ENCODE data around the gene IVD.

Gene IVD
- total RNA-seq, result 36.3 to 96.6 (median 58.0) reads per million in 9 experiments

DNA sequence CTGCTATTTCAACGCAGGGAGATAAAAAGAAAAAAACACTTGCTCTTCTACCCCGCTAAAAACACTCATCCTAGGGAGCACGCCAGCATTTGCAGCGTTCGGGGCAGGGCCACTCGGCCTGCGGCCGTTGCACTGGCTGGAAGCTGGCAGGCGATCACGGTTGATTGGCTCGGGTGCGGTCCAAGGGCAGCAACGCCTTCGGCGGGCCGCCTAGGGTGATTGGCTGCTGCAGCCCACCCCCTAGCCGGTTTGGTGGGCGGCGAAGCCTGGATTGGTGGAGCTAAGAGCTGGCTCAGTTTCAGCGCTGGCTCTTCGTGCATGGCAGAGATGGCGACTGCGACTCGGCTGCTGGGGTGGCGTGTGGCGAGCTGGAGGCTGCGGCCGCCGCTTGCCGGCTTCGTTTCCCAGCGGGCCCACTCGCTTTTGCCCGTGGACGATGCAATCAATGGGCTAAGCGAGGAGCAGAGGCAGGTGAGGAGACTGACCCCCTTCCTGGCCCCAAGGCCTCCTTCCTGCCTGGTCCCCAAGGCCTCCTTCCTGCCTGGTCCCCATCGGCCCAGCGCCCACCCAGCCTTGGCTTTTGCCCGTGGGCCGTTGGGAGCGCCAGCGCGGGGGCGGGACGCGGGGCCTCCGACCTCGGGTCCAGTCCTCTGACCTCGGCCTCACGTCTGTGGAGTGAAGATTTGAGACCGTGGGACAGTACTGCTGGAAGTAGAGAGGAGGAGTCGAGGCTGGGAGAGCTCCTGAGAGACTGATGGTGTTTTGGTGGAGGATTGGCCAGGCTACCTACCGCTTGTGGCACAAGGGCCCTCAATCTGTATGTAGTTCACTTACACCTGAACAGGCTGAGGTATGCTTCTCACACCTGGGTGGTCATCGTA lies at the start of gene IVD:
Gene IVD, plus strand, starts transcription at position 295 of the 881 bp plus-strand sequence. Its CDS starts 33 bp downstream, at position 328.
- H3K27me3 Mint-ChIP-seq, result no peaks in the 10 kb centered on the region
- DNase-seq, result peak; percentile 84 to 87 (median 85)
- ATAC-seq (replicated peaks), result peak; percentile 98
- H3K4me1 Mint-ChIP-seq (ENCODE audit: low read depth in 2 of 2), result peaks cover 30 to 39% of the 10 kb centered on the region in 2 donors
- H3K36me3 Mint-ChIP-seq (ENCODE audit: insufficient read depth), result peaks cover 27% of the 10 kb centered on the region
- no peaks in the 10 kb centered on the region for H3K9me3 Mint-ChIP-seq
- H3K27ac Mint-ChIP-seq, result peak within 1 kb of the TSS; percentile 82 to 87
- peak within 1 kb of the TSS; percentile 90 to 94 for H3K4me3 Mint-ChIP-seq

- ATAC-seq (replicated peaks) (no peak), DNase-seq (no peak)
- peaks cover 3% of the 10 kb centered on the region for H3K36me3 Mint-ChIP-seq (ENCODE audit: insufficient read depth)
- peaks cover 8 to 9% of the 10 kb centered on the region in 2 donors for H3K4me1 Mint-ChIP-seq (ENCODE audit: low read depth in 2 of 2)
- H3K27ac Mint-ChIP-seq, result no peak overlapping the region
- no peak overlapping the region for H3K4me3 Mint-ChIP-seq
- H3K27me3 Mint-ChIP-seq, result peaks cover 4 to 21% of the 10 kb centered on the region in 2 donors
- H3K9me3 Mint-ChIP-seq, result no peaks in the 10 kb centered on the region
Observed at GRCh38 chr15:40355976-40356585, 49.5 kb upstream of the IVD start.

- Mint-ChIP-seq H3K4me1 (ENCODE audit: low read depth in 2 of 2) (peaks cover 8 to 12% of the 10 kb centered on the region in 2 donors), H3K36me3 (ENCODE audit: insufficient read depth) (peaks cover 3% of the 10 kb centered on the region), H3K27ac (no peak overlapping the region), H3K4me3 (peak overlapping the region; percentile 81 to 88), H3K27me3 (peaks cover 4 to 21% of the 10 kb centered on the region in 2 donors), H3K9me3 (no peaks in the 10 kb centered on the region)
- no peak for DNase-seq
- ATAC-seq (replicated peaks), result no peak
Observed at GRCh38 chr15:40357246-40357645, 48.3 kb upstream of the IVD start.

- Mint-ChIP-seq H3K4me3 (peak within 1 kb of the TSS; percentile 81 to 88), H3K4me1 (ENCODE audit: low read depth in 2 of 2) (peaks cover 10 to 18% of the 10 kb centered on the region in 2 donors), H3K9me3 (no peaks in the 10 kb centered on the region), H3K27me3 (peaks cover 4 to 21% of the 10 kb centered on the region in 2 donors), H3K36me3 (ENCODE audit: insufficient read depth) (peaks cover 3% of the 10 kb centered on the region), H3K27ac (no peak within 1 kb of the TSS)
- DNase-seq, result peak; percentile 88 to 94 (median 92)
- peak; percentile 90 for ATAC-seq (replicated peaks)
Observed at GRCh38 chr15:40357723-40358470, 47.7 kb upstream of the IVD start, which contains the start of gene DISP2. DISP2 (plus strand) TSS chr15:40358219; CDS start chr15:40358322, 103 bp downstream.

DNA sequence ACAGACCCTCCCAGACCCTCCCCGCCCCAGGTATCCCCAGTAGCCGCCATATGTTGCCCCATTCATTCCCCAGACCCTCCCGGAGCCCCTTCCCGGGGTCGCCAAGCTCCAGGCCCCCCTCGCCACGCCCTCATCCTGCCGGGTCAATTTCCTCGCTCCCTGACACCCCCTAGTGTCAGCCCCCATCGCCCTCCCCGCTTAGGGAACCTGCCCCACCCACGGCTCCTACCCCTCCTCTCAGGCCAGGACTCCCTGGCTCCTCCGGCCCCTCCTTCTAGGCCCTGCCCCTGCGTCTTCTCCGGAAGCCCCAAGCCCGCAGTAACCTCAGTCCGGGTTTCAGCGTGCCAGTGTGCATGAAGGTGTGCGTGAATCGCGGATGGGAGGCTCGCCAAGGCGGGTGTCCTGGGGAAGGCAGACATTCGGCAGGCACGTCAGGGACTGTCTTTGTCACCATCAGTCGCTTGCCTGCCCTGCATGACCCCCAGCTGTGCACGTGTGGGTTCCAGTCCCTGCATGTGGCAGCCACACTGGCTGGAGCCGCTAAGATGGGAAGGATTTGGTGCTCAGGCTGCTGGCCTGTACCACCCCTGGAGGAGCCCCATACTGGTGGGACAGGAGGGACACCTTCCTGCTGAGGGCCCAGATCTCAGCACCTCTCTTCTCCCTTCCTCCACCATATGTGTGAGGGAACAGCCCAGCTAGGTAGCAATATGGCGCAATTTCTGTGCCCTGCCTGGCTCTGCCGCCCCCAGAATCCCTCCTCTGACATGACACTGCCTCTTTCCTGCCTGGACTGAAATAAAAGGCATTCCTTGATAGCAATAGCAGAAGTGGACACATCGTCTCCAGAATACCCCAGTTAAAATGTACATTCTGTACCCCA lies 46.9 kb upstream of the IVD start:
- Mint-ChIP-seq H3K27me3 (peaks cover under 1 to 21% of the 10 kb centered on the region in 2 donors), H3K27ac (no peak overlapping the region), H3K36me3 (ENCODE audit: insufficient read depth) (peaks cover 3% of the 10 kb centered on the region), H3K4me3 (peak overlapping the region; percentile 81 to 88), H3K9me3 (no peaks in the 10 kb centered on the region), H3K4me1 (ENCODE audit: low read depth in 2 of 2) (peaks cover 12 to 18% of the 10 kb centered on the region in 2 donors)
- peak; percentile 22 for ATAC-seq (replicated peaks)
- DNase-seq, result no peak

DNA sequence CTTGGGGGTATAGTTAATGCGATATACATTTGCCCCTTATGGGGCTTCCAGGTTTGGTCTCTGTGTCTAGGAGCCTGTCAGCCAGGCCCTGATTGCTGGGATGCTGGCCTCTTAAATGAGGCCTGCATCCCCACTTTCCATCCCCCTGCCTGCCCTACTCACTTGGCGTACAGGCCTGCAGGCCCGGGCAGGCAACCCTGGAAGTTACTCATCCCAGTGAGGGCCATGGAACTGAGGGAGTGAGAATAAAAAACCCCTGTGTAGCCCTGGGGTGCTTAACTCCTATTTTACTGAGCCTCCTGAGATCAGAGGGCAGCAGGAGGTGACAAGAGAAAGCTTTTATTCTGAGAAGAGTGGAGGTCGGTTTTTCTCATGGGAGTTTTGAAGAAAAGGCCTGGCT lies 45.6 kb upstream of the IVD start:
- DNase-seq (no peak), ATAC-seq (replicated peaks) (no peak)
- Mint-ChIP-seq H3K27ac (no peak overlapping the region), H3K4me1 (ENCODE audit: low read depth in 2 of 2) (peaks cover 13 to 18% of the 10 kb centered on the region in 2 donors), H3K36me3 (ENCODE audit: insufficient read depth) (peaks cover 3% of the 10 kb centered on the region), H3K4me3 (no peak overlapping the region), H3K27me3 (peaks cover 0 to 9% of the 10 kb centered on the region in 2 donors), H3K9me3 (no peaks in the 10 kb centered on the region)

GRCh38 chr15:40361640-40362039 lies 44.0 kb upstream of the IVD start:
- Mint-ChIP-seq H3K9me3 (no peaks in the 10 kb centered on the region), H3K4me3 (no peak overlapping the region), H3K27ac (no peak overlapping the region), H3K36me3 (ENCODE audit: insufficient read depth) (peaks cover 3% of the 10 kb centered on the region), H3K27me3 (no peaks in the 10 kb centered on the region), H3K4me1 (ENCODE audit: low read depth in 2 of 2) (peaks cover 25 to 29% of the 10 kb centered on the region in 2 donors)
- DNase-seq (no peak), ATAC-seq (replicated peaks) (no peak)

DNA sequence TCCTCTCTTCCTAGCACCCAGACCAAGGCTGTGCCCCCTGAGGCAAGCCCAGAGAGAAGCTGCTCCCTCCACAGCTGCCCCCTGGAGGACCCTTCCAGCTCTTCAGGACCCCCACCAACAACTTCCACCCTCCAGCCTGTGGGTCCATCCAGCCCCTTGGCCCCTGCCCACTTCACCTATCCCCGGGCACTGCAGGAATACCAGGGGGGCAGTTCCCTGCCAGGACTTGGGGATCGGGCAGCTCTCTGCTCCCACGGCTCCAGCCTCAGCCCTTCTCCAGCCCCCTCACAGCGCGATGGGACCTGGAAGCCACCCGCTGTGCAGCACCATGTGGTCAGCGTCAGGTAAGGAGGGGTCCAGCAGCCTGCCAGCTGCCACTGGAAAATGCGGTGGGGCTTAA lies 42.0 kb upstream of the IVD start:
- no peak overlapping the region for H3K4me3 Mint-ChIP-seq
- H3K27me3 Mint-ChIP-seq, result no peaks in the 10 kb centered on the region
- H3K36me3 Mint-ChIP-seq (ENCODE audit: insufficient read depth), result peaks cover 3% of the 10 kb centered on the region
- no peaks in the 10 kb centered on the region for H3K9me3 Mint-ChIP-seq
- H3K27ac Mint-ChIP-seq, result no peak overlapping the region
- no peak for DNase-seq
- H3K4me1 Mint-ChIP-seq (ENCODE audit: low read depth in 2 of 2), result peaks cover 33 to 37% of the 10 kb centered on the region in 2 donors
- ATAC-seq (replicated peaks), result no peak

GRCh38 chr15:40364251-40364650 lies 41.3 kb upstream of the IVD start:
- no peak for ATAC-seq (replicated peaks)
- no peaks in the 10 kb centered on the region for H3K9me3 Mint-ChIP-seq
- H3K27me3 Mint-ChIP-seq, result no peaks in the 10 kb centered on the region

DNA sequence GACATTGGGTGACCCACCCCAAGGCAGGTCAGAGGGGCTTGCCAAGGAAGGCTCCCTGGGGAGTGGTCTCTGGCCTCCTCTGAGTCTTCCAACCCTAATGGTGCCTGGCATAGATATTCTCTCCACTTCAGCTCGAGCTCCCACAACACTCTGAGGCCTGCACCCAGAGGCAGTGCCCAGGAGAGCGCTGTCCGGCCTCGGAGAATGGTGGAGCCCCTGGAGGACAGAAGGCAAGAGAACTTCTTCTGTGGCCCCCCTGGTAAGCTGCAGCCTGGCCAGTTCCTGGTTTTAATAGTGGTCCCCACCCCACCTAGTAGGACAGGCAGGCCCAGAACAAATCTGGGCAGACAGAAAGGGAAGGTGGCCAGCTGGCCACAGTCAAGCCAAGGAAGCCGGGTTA lies 40.6 kb upstream of the IVD start:
- DNase-seq, result no peak
- no peaks in the 10 kb centered on the region for H3K27me3 Mint-ChIP-seq
- H3K36me3 Mint-ChIP-seq (ENCODE audit: insufficient read depth), result no peaks in the 10 kb centered on the region
- no peak overlapping the region for H3K27ac Mint-ChIP-seq
- no peak overlapping the region for H3K4me3 Mint-ChIP-seq
- peaks cover 31 to 34% of the 10 kb centered on the region in 2 donors for H3K4me1 Mint-ChIP-seq (ENCODE audit: low read depth in 2 of 2)
- no peaks in the 10 kb centered on the region for H3K9me3 Mint-ChIP-seq
- no peak for ATAC-seq (replicated peaks)

More at GRCh38 chr15:40364251-40364650, 41.3 kb upstream of the IVD start:
- peaks cover 31 to 34% of the 10 kb centered on the region in 2 donors for H3K4me1 Mint-ChIP-seq (ENCODE audit: low read depth in 2 of 2)
- H3K36me3 Mint-ChIP-seq (ENCODE audit: insufficient read depth), result no peaks in the 10 kb centered on the region
- DNase-seq, result no peak
- H3K4me3 Mint-ChIP-seq, result no peak overlapping the region
- H3K27ac Mint-ChIP-seq, result no peak overlapping the region

GRCh38 chr15:40365624-40366456 lies 39.8 kb upstream of the IVD start:
- no peaks in the 10 kb centered on the region for H3K27me3 Mint-ChIP-seq
- H3K4me1 Mint-ChIP-seq (ENCODE audit: low read depth in 2 of 2), result peaks cover 31 to 34% of the 10 kb centered on the region in 2 donors
- H3K4me3 Mint-ChIP-seq, result peak overlapping the region in 1 of 2 donors; percentile 33
- DNase-seq (no peak), ATAC-seq (replicated peaks) (no peak)
- H3K36me3 Mint-ChIP-seq (ENCODE audit: insufficient read depth), result no peaks in the 10 kb centered on the region
- no peaks in the 10 kb centered on the region for H3K9me3 Mint-ChIP-seq
- H3K27ac Mint-ChIP-seq, result peak overlapping the region in 1 of 2 donors; percentile 75
